ENCODE data around the gene NPBWR2.
A peak's percentile ranks its signal among the peaks of the same experiment; 100 is the strongest.
"Not testable (repeated sequence)": the region's sequence is repeated elsewhere in the genome, so short reads cannot be mapped to it uniquely, and the experiment has no call there.

The NPBWR2 gene

DNA sequence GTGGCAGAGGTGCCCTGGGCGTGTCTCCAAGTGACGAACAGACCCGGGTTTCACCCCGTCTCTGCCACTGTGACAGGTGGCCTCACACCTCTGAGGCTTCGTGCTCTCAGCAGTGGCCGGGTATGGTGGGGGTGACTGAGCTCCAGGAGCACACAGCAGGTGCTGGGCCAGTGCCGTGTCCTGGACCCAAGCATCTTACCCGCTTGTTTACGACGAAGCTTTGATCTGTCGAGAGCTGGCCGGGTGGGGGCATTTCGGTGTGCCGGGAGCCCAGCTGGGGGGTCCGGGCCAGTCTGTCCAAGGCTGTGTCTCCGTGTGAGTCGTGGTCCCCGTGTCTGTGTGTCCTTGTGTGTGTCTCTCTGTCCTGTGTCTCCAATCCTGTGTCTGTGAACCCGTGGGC lies 16.0 kb downstream of the NPBWR2 start:
- DNase-seq (ENCODE audit: extremely low read depth, low read depth) = no peak
- TF ChIP-seq, protein P1, sequence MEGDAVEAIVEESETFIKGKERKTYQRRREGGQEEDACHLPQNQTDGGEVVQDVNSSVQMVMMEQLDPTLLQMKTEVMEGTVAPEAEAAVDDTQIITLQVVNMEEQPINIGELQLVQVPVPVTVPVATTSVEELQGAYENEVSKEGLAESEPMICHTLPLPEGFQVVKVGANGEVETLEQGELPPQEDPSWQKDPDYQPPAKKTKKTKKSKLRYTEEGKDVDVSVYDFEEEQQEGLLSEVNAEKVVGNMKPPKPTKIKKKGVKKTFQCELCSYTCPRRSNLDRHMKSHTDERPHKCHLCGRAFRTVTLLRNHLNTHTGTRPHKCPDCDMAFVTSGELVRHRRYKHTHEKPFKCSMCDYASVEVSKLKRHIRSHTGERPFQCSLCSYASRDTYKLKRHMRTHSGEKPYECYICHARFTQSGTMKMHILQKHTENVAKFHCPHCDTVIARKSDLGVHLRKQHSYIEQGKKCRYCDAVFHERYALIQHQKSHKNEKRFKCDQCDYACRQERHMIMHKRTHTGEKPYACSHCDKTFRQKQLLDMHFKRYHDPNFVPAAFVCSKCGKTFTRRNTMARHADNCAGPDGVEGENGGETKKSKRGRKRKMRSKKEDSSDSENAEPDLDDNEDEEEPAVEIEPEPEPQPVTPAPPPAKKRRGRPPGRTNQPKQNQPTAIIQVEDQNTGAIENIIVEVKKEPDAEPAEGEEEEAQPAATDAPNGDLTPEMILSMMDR (IDR thresholded peaks at IDR 0.05; ENCODE audit: low read depth, low read length) = no peak

DNA sequence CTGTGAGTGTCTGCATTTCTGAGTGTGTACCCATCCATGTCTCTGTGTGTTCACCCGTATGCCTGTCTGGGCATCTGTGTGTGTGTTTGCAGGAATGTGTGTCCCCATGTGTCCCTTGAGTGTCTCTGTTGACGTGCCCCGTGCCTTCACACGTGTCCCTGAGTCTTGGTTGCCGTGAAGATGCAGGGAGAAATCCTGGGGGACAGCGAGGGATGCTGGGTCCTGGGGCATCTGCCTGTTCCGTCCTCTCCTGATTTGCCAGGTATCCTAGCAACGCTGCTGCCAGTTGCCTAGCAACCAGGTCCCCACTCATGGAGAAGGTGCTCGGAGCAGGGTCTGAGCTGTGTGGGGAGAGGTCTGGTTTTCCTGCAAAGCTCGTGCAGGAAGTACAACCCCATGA lies 17.2 kb downstream of the NPBWR2 start:
- TF ChIP-seq, protein P1 (IDR thresholded peaks at IDR 0.05; ENCODE audit: low read depth, low read length) = no peak
- DNase-seq (ENCODE audit: extremely low read depth, low read depth) = no peak

DNA sequence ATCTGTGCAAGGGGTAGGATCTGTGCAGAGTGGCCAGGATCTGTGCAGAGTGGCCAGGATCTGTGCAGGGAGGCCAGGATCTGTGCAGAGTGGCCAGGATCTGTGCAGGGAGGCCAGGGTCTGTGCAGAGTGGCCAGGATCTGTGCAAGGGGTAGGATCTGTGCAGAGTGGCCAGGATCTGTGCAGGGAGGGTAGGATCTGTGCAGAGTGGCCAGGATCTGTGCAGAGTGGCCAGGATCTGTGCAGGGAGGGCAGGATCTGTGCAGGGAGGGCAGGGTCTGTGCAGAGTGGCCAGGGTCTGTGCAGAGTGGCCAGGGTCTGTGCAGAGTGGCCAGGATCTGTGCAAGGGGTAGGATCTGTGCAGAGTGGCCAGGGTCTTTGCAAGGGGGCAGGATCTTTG lies 18.8 kb downstream of the NPBWR2 start:
- DNase-seq (ENCODE audit: extremely low read depth, low read depth) = not testable (repeated sequence)

DNA sequence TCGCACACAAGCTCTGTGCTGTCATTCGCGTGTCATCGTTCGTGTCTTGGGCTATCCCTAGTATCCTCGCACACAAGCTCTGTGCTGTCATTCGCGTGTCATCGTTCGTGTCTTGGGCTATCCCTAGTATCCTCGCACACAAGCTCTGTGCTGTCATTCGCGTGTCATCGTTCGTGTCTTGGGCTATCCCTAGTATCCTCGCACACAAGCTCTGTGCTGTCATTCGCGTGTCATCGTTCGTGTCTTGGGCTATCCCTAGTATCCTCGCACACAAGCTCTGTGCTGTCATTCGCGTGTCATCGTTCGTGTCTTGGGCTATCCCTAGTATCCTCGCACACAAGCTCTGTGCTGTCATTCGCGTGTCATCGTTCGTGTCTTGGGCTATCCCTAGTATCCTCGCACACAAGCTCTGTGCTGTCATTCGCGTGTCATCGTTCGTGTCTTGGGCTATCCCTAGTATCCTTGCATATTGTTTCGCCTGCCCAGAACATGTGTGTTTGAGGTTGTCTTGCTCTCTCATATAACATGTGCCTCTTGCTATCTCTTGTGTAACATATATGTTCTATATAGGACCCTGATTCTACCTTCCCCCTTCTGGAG lies 20.0 kb downstream of the NPBWR2 start:
- DNase-seq (ENCODE audit: extremely low read depth, low read depth) = not testable (repeated sequence)

DNA sequence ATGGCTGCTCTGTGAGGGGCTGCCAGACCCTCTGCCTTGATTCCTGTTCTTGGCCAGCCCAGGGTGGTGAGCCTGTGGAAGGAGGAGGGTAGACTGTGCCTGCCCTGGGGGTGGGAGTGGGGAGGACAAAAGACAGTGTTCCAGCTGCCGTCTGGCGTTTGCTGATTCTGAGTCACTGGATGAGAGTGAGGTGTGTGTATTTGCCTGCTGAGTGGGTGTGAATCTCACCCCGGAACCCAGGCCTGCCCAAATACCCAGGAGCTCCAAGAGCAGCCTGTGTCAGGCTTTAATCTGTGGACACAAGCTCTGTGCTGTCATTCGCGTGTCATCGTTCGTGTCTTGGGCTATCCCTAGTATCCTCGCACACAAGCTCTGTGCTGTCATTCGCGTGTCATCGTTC lies 20.6 kb downstream of the NPBWR2 start:
- no peak for DNase-seq (ENCODE audit: extremely low read depth, low read depth)
- TF ChIP-seq, protein P1 (IDR thresholded peaks at IDR 0.05; ENCODE audit: low read depth, low read length) = no peak

DNA sequence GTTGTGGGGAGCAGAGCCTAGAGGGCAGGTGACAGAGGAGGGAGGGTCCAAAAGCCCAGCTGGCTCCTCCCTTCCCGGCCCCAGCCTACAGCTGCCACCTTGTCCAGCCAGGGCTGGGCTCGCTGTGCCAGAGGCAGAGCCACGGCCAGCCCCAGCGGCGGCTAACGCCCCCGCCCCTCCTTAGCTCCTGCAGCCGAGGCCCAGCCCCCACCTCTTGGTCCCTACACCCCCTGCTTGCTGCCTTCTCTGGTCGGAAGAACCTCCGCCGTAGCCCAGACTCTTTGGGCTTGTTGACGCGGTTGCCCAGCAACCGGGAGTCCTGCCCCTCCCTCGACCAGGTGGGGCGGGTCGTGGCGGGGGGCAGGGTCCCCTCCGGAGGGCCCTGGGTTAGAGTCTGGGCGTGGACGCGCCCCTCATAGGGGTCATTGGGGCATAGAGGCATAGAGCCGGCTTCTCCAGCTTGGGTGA lies 22.6 kb downstream of the NPBWR2 start:
- TF ChIP-seq, protein P1 (IDR thresholded peaks at IDR 0.05; ENCODE audit: low read depth, low read length) = no peak
- no peak for DNase-seq (ENCODE audit: extremely low read depth, low read depth)

DNA sequence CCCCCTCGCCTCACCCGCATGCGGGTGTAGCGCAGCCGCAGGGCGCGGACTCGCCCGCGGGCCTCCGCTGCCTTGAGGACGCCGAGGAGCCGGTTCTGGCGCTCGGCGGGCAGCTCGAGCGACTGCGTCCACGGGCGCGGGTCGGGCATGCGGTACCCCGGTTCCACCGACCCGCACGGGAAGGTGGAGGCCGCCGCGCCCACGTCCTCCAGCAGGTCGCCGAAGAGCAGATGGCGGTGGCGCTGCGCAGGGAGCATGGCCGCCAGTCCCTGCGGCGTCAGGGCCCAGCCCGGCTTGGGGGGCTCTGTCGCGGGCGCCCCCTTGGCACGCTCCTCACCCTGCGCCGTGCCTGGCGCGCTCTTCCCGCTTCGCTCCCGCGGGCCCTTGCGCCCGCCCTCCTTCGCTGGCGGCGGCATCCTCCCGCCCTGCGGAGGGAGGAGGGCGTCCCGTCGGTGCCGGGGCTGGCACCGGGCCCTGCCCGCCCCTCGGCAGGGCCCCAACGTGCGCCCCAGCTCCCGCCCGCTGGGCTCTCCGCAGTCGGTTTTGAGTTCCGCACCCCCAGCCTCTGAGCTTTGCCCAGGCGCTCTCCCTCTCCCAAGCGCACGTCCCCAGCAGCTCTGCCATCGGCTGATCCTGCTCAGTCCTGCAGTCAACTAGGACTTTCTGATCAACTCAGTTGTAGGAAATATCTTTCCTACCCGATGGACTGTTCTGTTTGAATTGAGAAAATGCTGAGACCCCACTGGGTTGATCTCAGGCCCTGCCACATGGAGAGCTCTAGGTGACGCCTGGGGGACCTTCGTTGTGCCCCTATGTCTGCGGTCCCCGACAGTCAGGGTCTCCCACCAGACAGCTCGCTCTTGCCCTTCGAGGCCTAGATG lies 23.3 kb downstream of the NPBWR2 start, which contains the start of gene LKAAEAR1:
LKAAEAR1 (minus strand) TSS at position 595 of the 881 bp plus-strand sequence; CDS start at position 416, 179 bp downstream.
- TF ChIP-seq, protein P1 (IDR thresholded peaks at IDR 0.05; ENCODE audit: low read depth, low read length) = no peak
- no peak for DNase-seq (ENCODE audit: extremely low read depth, low read depth)

DNA sequence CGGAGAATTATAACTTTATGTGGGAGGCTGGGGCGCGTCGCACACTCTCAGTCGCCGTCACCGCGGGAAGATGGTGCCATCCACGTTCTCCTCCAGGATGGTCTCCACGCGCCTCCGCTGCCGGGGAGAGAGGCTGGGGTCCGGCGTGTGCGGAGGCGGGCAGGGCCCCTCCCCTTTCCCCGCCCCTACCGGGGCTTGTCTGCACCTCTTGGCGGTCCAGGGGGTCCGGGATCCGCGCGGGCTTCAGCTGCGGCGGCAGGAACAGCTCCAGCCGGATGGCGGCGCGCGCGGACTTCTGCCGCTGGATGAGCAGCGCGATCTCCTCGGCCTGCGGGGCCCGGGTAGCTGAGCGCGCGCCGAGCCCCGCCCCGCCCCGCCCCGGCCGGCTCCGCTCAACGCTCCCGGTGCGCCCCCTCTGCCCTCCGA lies 24.0 kb downstream of the NPBWR2 start:
- DNase-seq (ENCODE audit: extremely low read depth, low read depth) = no peak
- TF ChIP-seq, protein P1 (IDR thresholded peaks at IDR 0.05; ENCODE audit: low read depth, low read length) = peak; percentile 57
